Cardiac fibroblast (primary cell): Measurements from ENCODE around the gene ZNRF4.
A peak's percentile ranks its signal among the peaks of the same experiment; 100 is the strongest.
"Not testable (repeated sequence)": the region's sequence is repeated elsewhere in the genome, so short reads cannot be mapped to it uniquely, and the experiment has no call there.

ENCODE experiments used
- DNase-seq, 2 donors: peaks; one replicate each; pipeline versions ENCODE4 v3.0.0 to v3.0.0-alpha.2; 2010; ENCODE audit warnings: low read depth in 2 of 2
- H3K4me3 ChIP-seq, 2 donors: replicated peaks in 1 of 2; 1 replicate in 1 of 2; 2 replicates in 1 of 2; pipeline ENCODE4 v1.5.1; 2011; ENCODE audit warnings: low read depth in 2 of 2, low read length in 2 of 2, mild to moderate bottlenecking in 2 of 2, moderate library complexity in 1 of 2
- TF ChIP-seq, protein P1 (sequence below): IDR thresholded peaks from one replicate; pipeline ENCODE4 v1.5.1; 2011; ENCODE audit warnings: low read depth, mild to moderate bottlenecking, low read length, inconsistent platforms

ZNRF4 gene

DNA sequence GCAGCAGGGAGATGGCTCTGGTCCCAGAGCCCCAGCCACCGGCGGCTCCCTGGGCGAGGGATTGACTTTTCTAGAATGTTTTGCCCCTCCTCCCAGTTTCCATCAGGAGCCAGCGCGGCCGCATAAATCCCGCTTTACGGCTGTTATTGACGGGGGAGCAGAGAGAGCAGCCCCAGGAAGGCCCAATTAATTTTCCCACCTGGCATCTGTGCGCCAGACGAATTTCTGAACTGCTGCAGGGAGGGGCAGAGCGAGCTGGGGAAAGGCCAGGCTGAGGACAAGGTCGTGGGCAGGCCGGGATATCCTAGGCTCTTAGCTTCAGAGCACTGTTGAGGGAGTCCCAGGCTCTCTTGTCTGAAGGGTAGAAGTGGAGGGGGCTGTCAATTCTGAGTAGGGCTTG, 24.7 kb downstream of the ZNRF4 start:
- TF ChIP-seq, protein P1, sequence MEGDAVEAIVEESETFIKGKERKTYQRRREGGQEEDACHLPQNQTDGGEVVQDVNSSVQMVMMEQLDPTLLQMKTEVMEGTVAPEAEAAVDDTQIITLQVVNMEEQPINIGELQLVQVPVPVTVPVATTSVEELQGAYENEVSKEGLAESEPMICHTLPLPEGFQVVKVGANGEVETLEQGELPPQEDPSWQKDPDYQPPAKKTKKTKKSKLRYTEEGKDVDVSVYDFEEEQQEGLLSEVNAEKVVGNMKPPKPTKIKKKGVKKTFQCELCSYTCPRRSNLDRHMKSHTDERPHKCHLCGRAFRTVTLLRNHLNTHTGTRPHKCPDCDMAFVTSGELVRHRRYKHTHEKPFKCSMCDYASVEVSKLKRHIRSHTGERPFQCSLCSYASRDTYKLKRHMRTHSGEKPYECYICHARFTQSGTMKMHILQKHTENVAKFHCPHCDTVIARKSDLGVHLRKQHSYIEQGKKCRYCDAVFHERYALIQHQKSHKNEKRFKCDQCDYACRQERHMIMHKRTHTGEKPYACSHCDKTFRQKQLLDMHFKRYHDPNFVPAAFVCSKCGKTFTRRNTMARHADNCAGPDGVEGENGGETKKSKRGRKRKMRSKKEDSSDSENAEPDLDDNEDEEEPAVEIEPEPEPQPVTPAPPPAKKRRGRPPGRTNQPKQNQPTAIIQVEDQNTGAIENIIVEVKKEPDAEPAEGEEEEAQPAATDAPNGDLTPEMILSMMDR, result no peak
- H3K4me3 ChIP-seq, result no peak overlapping the region
- DNase-seq, result no peak

DNA sequence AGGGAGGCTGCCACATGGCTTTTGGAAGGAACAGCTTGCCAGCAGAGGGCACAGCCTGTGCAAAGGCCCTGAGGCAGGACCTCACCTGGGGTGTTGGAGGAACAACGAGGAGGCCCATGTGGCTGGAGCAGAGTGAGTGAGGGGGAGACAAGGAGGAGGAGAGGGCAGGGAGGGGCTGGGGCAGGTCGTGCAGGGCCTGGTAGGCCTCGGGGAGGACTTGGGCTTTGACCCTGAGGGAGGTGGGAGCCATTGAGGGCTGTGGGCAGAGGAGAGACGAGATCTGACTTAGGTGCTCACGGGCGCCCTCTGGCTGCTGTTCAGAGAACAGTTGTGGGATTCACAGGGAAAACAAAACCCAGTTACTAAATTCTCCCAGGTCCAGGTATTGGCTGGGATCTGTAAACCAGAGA, 25.2 kb downstream of the ZNRF4 start:
- H3K4me3 ChIP-seq, result no peak overlapping the region
- TF ChIP-seq, protein P1, result peak; percentile 59
- DNase-seq, result peak; percentile 15 to 37

DNA sequence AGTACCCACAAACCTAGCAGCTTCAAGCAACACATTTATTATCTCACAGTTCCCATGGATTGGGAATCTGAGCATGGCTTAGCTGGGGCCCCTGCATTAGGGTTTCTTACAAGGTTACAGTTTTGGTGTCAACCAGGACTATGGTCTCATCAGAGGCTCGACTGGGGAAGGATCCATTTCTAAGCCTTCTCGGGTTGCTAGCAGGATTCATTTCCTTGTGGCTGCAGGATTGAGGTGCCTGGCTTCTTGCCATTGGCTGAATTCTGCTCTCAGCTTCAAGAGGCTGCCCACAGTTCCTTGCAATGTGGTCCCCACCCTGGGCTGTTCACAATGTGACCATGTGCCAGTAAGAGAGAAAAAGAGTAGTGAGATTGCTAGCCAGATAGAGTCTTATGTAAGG, 26.7 kb downstream of the ZNRF4 start:
- H3K4me3 ChIP-seq, result no peak overlapping the region
- TF ChIP-seq, protein P1, result no peak
- no peak for DNase-seq

- TF ChIP-seq, protein P1, result no peak
- no peak overlapping the region for H3K4me3 ChIP-seq
These were observed 29.4 kb downstream of the ZNRF4 start for GRCh38 chr19:5484398-5485285.

DNA sequence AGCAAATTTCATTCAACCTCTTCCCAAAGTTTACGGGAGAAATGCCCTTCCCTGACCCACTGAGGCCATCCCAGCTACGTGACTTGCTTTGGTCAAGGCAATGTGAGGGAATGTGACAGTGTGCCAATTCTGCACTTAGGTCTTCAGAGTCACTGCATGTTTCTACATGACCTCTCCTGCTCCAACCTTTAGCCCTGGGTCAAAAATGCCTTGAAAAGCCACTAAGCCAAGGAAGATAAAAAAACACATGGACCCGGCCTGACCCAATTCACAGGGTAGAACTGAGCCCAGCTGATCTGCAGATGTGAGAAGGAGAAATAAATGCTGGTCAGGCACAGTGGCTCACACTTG, 30.0 kb downstream of the ZNRF4 start:
- no peak overlapping the region for H3K4me3 ChIP-seq
- no peak for DNase-seq
- TF ChIP-seq, protein P1, result no peak

More at GRCh38 chr19:5484398-5485285, 29.4 kb downstream of the ZNRF4 start:
- DNase-seq, result no peak

GRCh38 chr19:5485658-5486057, 30.4 kb downstream of the ZNRF4 start:
- not testable (repeated sequence) for DNase-seq

GRCh38 chr19:5487222-5487621, 32.0 kb downstream of the ZNRF4 start:
- H3K4me3 ChIP-seq, result no peak overlapping the region
- TF ChIP-seq, protein P1, result no peak
- no peak for DNase-seq

More at GRCh38 chr19:5485658-5486057, 30.4 kb downstream of the ZNRF4 start:
- not testable (repeated sequence) for H3K4me3 ChIP-seq
